HCT116 (cell line): ENCODE data around the gene SPSB1. TPM values are rescaled to one million over a fixed set of nuclear protein-coding genes. Genes with fewer than 3 reads are reported as not detected.

Source experiments
- ATAC-seq: fragments of 200-7000 bp; cut with Tn5 transposase; 2 replicates; pipeline ENCODE4 v1.9.1; 2020; ENCODE audit warnings: mild to moderate bottlenecking, moderate library complexity
- BruUV-seq: library from RNA; stranded (reverse); fragments of 400-500 nt; replicated peaks from 2 replicates; lab custom pipeline; 2021; lab: Mats Ljungman, UMichigan
- CTCF ChIA-PET: fragments of 300-600 bp; sonication (Branson Sonifier 250); formaldehyde crosslinking; loops from one replicate; lab custom pipeline; 2021; ENCODE audit warnings: antibody characterized with exemption; lab: Charles Lee
- POLR2A ChIA-PET: fragments of 300-600, 350-600 bp; sonication (Branson Sonifier 250); formaldehyde crosslinking; loops from one replicate; lab custom pipeline; 2021; ENCODE audit warnings: antibody characterized with exemption; lab: Charles Lee
- RAD21 ChIA-PET, 2 experiments: fragments of 300-600 bp; sonication (Branson Sonifier 250); formaldehyde crosslinking; loops; one replicate each; lab custom pipeline; 2023; ENCODE audit warnings: low total read pairs in 2 of 2; ENCODE audit not compliant: uncharacterized antibody in 2 of 2, unreplicated experiment in 2 of 2, low non-redundant PET in 1 of 2; lab: Charles Lee
- DNase-seq: peaks from one replicate; pipeline ENCODE4 v3.0.0-alpha.2; 2010; ENCODE audit warnings: low read depth, low spot score
- H2AFZ ChIP-seq: fragments of 200-600 bp; shearing (Covaris generic), sonication (generic); 2 replicates; pipeline ENCODE4 v1.6.1; 2017; ENCODE audit warnings: low read depth, mixed run types, mixed read lengths, antibody characterized with exemption, low read length; ENCODE audit not compliant: poor library complexity, severe bottlenecking
- H3K27ac ChIP-seq: 2 replicates; pipeline ENCODE4 v1.5.1; 2012; ENCODE audit warnings: low read depth, low read length
- H3K27me3 ChIP-seq: fragments of 200-600 bp; sonication (generic); 2 replicates; pipeline ENCODE4 v1.6.1; 2016; ENCODE audit warnings: mixed run types, low read length, mixed read lengths; ENCODE audit not compliant: insufficient read depth
- H3K36me3 ChIP-seq, 2 experiments: fragments of 200-500 bp in 1 of 2; fragments of 200-600 bp in 1 of 2; sonication (Bioruptor generic) in 1 of 2; sonication (generic) in 1 of 2; 2 replicates each; pipeline versions ENCODE4 v1.5.1 to v1.6.1; 2014 to 2016; ENCODE audit warnings: low read length in 2 of 2, inconsistent platforms in 1 of 2, mixed read lengths in 1 of 2, mixed run types in 1 of 2; ENCODE audit not compliant: insufficient read depth in 2 of 2, control insufficient read depth in 1 of 2
- H3K4me1 ChIP-seq, 2 experiments: fragments of 200-600 bp in 1 of 2; sonication (generic) in 1 of 2; 2 replicates each; pipeline versions ENCODE4 v1.5.1 to v1.6.1; 2012 to 2017; ENCODE audit warnings: low read length in 2 of 2, inconsistent platforms in 1 of 2, mild to moderate bottlenecking in 1 of 2, mixed read lengths in 1 of 2, mixed run types in 1 of 2, moderate library complexity in 1 of 2; ENCODE audit not compliant: insufficient read depth in 2 of 2, control insufficient read depth in 1 of 2
- H3K4me2 ChIP-seq: fragments of 200-600 bp; sonication (generic); 2 replicates; pipeline ENCODE4 v1.6.1; 2017; ENCODE audit warnings: mixed run types, low read length, mixed read lengths
- H3K4me3 ChIP-seq, 2 experiments: fragments of 200-600 bp in 1 of 2; sonication (generic) in 1 of 2; replicated peaks in 1 of 2; 2 replicates each; pipeline ENCODE4 v1.5.1; 2011 to 2016; ENCODE audit warnings: low read length in 2 of 2, control low read depth in 1 of 2, low read depth in 1 of 2, mild to moderate bottlenecking in 1 of 2, mixed read lengths in 1 of 2, mixed run types in 1 of 2
- H3K79me2 ChIP-seq: fragments of 200-600 bp; sonication (generic); 2 replicates; pipeline ENCODE4 v1.6.1; 2017; ENCODE audit warnings: mild to moderate bottlenecking, mixed run types, low read length, moderate library complexity, mixed read lengths; ENCODE audit not compliant: insufficient read depth
- H3K9ac ChIP-seq: fragments of 200-600 bp; sonication (generic); 2 replicates; pipeline ENCODE4 v1.6.1; 2016; ENCODE audit warnings: low read length, mixed read lengths
- H3K9me2 ChIP-seq: fragments of 200-600 bp; sonication (generic), shearing (Covaris generic); 2 replicates; pipeline ENCODE4 v1.6.1; 2017; ENCODE audit warnings: mixed run types, mild to moderate bottlenecking, moderate library complexity; ENCODE audit not compliant: insufficient read depth
- H3K9me3 ChIP-seq, 2 experiments: fragments of 200-500 bp in 1 of 2; fragments of 200-600 bp in 1 of 2; sonication (Bioruptor generic) in 1 of 2; sonication (generic) in 1 of 2; 2 replicates each; pipeline ENCODE4 v1.6.1; 2014 to 2017; ENCODE audit warnings: low read length in 2 of 2, mixed read lengths in 2 of 2, inconsistent platforms in 1 of 2, low read depth in 1 of 2, mild to moderate bottlenecking in 1 of 2, mixed run types in 1 of 2, moderate library complexity in 1 of 2; ENCODE audit not compliant: control insufficient read depth in 1 of 2, insufficient read depth in 1 of 2
- H4K20me1 ChIP-seq: fragments of 200-600 bp; sonication (generic), shearing (Covaris generic); 2 replicates; pipeline ENCODE4 v1.6.1; 2017; ENCODE audit warnings: mixed run types, mild to moderate bottlenecking, moderate library complexity; ENCODE audit not compliant: insufficient read depth
- CBX3 ChIP-seq: IDR thresholded peaks from 2 replicates; pipeline ENCODE4 v1.6.1; 2012; ENCODE audit warnings: low read depth
- CEBPB ChIP-seq: IDR thresholded peaks from 2 replicates; pipeline ENCODE4 v1.6.1; 2012; ENCODE audit warnings: low read depth
- CTCF ChIP-seq, 3 experiments: fragments of 200-600 bp in 1 of 3; sonication (generic) in 1 of 3; IDR thresholded peaks in 2 of 3; conservative IDR thresholded peaks in 1 of 3; 2 replicates each; pipeline ENCODE4 v1.5.1; 2012 to 2017; ENCODE audit warnings: low read depth in 2 of 3, low read length in 2 of 3, antibody characterized with exemption in 1 of 3, borderline replicate concordance in 1 of 3, control low read depth in 1 of 3, mild to moderate bottlenecking in 1 of 3, mixed read lengths in 1 of 3, mixed run types in 1 of 3, moderate library complexity in 1 of 3; ENCODE audit not compliant: insufficient read depth in 1 of 3
- EZH2phosphoT487 ChIP-seq: fragments of 200-600 bp; IDR thresholded peaks from 2 replicates; pipeline ENCODE4 v1.6.1; 2018; ENCODE audit warnings: antibody characterized with exemption, borderline replicate concordance
- JUND ChIP-seq: IDR thresholded peaks from 2 replicates; pipeline ENCODE4 v1.6.1; 2012
- POLR2A ChIP-seq: IDR thresholded peaks from 2 replicates; pipeline ENCODE4 v1.7.0; 2011; ENCODE audit warnings: borderline replicate concordance; ENCODE audit not compliant: insufficient read depth, insufficient read length; ENCODE audit errors: extremely low read depth
- POLR2AphosphoS5 ChIP-seq: IDR thresholded peaks from 2 replicates; pipeline ENCODE4 v1.6.1; 2011; ENCODE audit warnings: mild to moderate bottlenecking, low read depth, low read length, moderate library complexity
- RAD21 ChIP-seq: IDR thresholded peaks from 2 replicates; pipeline ENCODE4 v1.6.1; 2012; ENCODE audit warnings: low read depth, mild to moderate bottlenecking
- SP1 ChIP-seq: IDR thresholded peaks from 2 replicates; pipeline ENCODE4 v1.6.1; 2012; ENCODE audit warnings: low read depth
- TCF7L2 ChIP-seq: IDR thresholded peaks from 2 replicates; pipeline ENCODE4 v1.7.0; 2011; ENCODE audit warnings: borderline replicate concordance, inconsistent platforms; ENCODE audit not compliant: insufficient read depth, insufficient read length; ENCODE audit errors: extremely low read depth
- YY1 ChIP-seq: IDR thresholded peaks from 2 replicates; pipeline ENCODE4 v1.6.1; 2011; ENCODE audit warnings: low read length, low read depth, moderate library complexity, mild to moderate bottlenecking; ENCODE audit not compliant: insufficient replicate concordance; ENCODE audit errors: extremely low read depth
- ZFX ChIP-seq: fragments of 450-650 bp; IDR thresholded peaks from 2 replicates; pipeline ENCODE4 v1.6.1; 2017
- ZNF274 ChIP-seq: fragments of 200-500 bp; sonication (Bioruptor generic); IDR thresholded peaks from 2 replicates; pipeline ENCODE4 v1.6.1; 2014; ENCODE audit warnings: mild to moderate bottlenecking, low read depth, low read length, inconsistent platforms
- intact Hi-C: fragments of 100-400 bp; cut with micrococcal nuclease; formaldehyde crosslinking; loops from 2 replicates; pipeline ENCODE4 v1.10.0; 2022
- total RNA-seq: library from RNA; stranded (reverse); gene quantifications from one replicate; pipeline ENCODE4 v1.2.1, GENCODE V29; 2021; ENCODE audit not compliant: unreplicated experiment
- TF ChIP-seq, protein P1 (sequence below): IDR thresholded peaks from 2 replicates; pipeline ENCODE4 v1.6.1; 2012

Gene SPSB1
- total RNA-seq, 1 experiment from 2014 or later, result 10.8 TPM

GRCh38 chr1:9314711-9315379 lies 22.2 kb downstream of the SPSB1 start:
- no TSS peak for BruUV-seq
- H3K4me1 ChIP-seq, result peaks cover 14 to 34% of the 10 kb centered on the region in 2 experiments
- no peaks in the 10 kb centered on the region for H3K36me3 ChIP-seq
- ChIA-PET RAD21 (no interaction called here), CTCF (no interaction called here), POLR2A (interaction anchor here (0.6 kb wide), 1 partner anchor 150 kb away, joined by 3 read pairs; no protein-coding TSS in a partner anchor)
- intact Hi-C loops, result no loop called here
- peaks cover 57% of the 10 kb centered on the region for H3K79me2 ChIP-seq
- DNase-seq (no peak), ATAC-seq (no peak)
- H3K9me3 ChIP-seq, result no peaks in the 10 kb centered on the region
- H3K4me3 ChIP-seq, result no peak overlapping the region
- H3K27me3 ChIP-seq, result no peaks in the 10 kb centered on the region
- TF ChIP-seq JUND, result no peak
- TF ChIP-seq POLR2A, result no peak
- no peak for TF ChIP-seq CBX3
- no peak for TF ChIP-seq CEBPB
- TF ChIP-seq, protein P1, sequence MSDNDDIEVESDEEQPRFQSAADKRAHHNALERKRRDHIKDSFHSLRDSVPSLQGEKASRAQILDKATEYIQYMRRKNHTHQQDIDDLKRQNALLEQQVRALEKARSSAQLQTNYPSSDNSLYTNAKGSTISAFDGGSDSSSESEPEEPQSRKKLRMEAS, result no peak
- TF ChIP-seq SP1, result no peak
- TF ChIP-seq RAD21, result no peak
- no peak for TF ChIP-seq YY1
- TF ChIP-seq EZH2phosphoT487, result no peak
- TF ChIP-seq ZFX, result no peak
- no peak for TF ChIP-seq ZNF274
- TF ChIP-seq TCF7L2, result no peak
- TF ChIP-seq POLR2AphosphoS5, result no peak
- no peak for TF ChIP-seq CTCF (IDR thresholded peaks at IDR 0.05 in 2 of 3, conservative IDR thresholded peaks at IDR 0.05 in 1 of 3; ENCODE audit: borderline replicate concordance in 1 of 3, insufficient read depth in 1 of 3, low read depth in 2 of 3, low read length in 2 of 3)
- H3K27ac ChIP-seq, result no peak overlapping the region
- no peak overlapping the region for H3K9ac ChIP-seq
- H4K20me1 ChIP-seq, result no peaks in the 10 kb centered on the region
- no peak overlapping the region for H2AFZ ChIP-seq
- H3K9me2 ChIP-seq, result no peaks in the 10 kb centered on the region
- H3K4me2 ChIP-seq, result no peak overlapping the region
